GM20000 (cell line): Measurements from ENCODE around the gene PTH1R.

Experiments used
- DNase-seq: peaks from one replicate; pipeline ENCODE4 v3.0.0; 2012; ENCODE audit warnings: low spot score
- TF ChIP-seq, protein P1 (sequence below): IDR thresholded peaks from 2 replicates; pipeline ENCODE4 v1.5.1; 2012; ENCODE audit warnings: mild to moderate bottlenecking, control low read depth; ENCODE audit errors: extremely low read depth, missing control alignments

Gene PTH1R

DNA sequence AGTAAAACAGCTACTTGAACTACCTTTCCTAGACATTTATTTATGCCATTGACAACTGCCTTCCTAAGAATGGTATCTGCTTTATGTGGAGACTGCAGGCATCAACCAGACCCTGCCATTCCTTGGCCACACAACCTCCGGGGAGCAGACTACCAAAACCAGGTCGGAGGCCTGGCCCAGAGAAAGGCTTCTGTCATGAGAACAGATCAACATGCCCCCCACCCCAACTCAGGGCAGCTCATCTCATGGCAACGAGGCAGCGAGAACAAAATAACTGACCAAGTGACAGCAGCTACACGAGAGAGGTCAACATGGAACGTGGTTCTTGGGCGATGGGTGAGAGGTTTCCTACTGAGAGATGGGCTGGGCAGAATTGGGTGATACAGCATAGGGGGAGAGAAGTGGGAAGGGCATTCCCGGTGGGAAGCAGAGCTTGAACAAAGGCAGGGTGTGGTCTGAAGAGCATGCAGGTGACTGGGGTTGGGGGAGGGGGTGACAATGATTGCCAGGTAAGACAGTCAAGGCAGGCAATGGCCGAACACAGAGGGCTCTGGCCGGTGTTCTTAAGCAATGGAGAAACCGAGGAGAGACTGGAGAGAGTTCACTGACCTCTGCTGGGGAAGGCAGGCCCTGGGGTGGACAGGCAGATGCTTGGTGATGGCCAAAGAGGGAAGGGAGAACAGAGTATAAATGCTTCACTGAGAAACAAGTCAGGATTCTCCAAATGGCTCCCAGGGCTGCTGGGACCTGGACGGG, 65.1 kb downstream of the PTH1R start:
- TF ChIP-seq, protein P1, sequence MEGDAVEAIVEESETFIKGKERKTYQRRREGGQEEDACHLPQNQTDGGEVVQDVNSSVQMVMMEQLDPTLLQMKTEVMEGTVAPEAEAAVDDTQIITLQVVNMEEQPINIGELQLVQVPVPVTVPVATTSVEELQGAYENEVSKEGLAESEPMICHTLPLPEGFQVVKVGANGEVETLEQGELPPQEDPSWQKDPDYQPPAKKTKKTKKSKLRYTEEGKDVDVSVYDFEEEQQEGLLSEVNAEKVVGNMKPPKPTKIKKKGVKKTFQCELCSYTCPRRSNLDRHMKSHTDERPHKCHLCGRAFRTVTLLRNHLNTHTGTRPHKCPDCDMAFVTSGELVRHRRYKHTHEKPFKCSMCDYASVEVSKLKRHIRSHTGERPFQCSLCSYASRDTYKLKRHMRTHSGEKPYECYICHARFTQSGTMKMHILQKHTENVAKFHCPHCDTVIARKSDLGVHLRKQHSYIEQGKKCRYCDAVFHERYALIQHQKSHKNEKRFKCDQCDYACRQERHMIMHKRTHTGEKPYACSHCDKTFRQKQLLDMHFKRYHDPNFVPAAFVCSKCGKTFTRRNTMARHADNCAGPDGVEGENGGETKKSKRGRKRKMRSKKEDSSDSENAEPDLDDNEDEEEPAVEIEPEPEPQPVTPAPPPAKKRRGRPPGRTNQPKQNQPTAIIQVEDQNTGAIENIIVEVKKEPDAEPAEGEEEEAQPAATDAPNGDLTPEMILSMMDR, result no peak

DNA sequence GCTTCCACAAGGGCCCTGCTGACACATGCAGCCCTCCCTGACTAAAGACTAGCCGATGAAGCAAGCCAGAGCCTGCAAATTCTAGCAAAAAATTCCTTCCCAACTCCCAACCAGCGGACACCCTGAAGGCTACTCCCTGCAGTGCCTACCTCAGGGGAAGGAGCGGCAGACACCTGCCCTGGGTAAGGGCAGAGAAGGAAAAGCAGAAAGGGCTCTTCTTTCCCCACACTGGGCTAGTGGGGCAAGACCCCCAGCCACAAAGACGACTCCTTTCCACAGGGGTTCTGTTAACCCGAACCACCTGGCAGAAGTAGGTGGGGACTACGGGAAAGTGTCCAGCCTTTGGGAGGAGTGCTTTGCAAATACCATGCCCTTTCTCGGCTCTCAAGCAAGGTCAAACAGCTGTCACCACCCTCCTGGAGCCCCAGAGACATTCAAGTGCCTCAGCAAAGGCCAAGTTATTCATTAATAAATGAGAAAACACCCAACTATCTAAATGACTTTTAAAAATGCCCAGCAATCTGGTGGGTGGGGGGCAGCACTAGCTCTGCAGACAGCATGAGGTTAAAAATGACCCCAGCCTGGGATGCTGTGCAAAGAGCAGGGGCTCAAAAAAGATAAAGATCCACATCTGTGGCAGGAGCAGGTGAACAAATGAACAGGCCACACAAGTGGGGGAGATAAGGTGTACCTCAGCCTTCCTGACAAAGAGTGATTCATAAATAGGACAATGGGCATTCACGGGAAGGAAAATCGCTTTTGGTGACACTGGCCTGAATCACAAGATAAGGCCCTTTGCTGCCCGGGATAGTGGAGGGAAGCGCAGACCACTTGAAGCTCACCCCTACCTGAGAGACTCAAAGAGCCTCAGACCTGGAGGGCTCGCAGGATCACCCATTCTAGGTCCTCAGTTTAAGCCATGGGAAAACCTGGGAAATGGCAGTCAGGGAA, 66.0 kb downstream of the PTH1R start:
- TF ChIP-seq, protein P1, result no peak
- DNase-seq, result no peak

More for the DNA sequence above, 65.1 kb downstream of the PTH1R start:
- no peak for DNase-seq

DNA sequence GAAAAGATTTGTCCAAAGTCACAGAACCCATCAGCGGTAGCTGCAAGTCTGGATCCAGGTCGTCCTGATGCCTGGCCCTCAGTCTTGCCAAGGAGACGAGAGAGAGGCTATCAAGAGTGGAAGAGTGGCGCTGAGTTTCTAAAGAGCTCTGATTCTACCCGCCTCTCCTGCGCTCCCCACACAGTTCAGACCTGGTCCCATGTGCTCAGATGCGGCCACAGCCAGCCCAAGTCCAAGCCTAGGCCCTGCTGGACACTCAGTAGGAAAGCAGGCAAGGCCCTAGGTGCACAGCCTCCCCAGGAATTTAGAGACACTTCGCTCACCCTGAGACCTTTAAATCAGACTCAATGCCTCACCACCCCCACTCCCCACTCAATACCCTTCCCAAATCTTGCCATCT, 66.7 kb downstream of the PTH1R start:
- DNase-seq, result no peak
- TF ChIP-seq, protein P1, result no peak

DNA sequence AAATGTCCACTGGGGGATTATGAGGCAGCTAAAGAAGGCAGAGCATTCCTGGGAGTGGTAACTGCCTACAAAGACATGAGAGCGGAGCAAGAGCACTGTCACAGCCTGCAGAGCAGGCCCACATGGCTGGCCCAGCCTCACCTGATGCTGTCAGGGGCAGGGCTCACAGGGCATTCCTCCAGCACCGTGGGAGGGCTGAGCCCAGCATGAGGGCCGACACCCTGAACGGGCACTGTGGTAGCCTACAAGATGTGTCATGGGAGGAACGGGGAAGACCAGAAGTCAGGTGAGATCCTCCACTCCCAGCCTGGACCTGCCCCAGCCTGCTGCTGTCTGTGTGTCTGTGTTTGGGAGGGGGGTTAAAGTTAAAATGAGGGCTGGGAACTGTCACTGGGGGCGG, 68.9 kb downstream of the PTH1R start:
- TF ChIP-seq, protein P1, result no peak
- no peak for DNase-seq

DNA sequence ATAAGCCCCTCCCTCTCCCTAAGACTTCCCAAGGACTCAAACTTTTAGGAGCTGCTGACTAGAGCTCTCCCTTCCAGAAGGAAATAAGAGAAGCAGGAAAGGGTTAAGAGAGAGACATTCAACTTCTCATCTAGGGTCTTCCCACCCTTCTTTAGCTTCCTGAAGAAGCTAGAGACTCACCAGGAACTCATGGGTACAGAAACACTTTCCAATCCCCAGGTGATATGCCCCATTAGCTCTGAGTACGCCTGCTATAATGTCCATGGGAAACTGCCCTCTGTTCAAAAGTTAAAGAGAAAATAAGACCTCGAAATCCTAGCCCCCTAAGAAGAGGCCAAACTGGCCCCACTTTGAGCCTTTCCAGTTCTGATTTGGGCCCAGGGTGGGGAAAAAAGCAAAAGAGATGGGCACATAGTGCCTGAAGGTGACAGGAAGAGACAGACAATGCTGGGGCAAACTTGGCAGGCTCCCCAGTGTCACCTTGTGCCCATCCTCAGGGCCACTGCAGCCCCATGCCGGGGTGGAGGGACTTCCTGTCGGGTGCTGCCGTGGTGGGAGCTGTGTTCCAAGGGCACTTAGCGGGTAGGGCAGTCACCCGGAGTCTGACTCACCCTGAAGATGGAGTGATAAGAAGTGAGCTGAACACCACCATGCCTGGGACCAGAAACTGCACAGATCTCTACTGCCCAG, 69.5 kb downstream of the PTH1R start:
- no peak for DNase-seq
- TF ChIP-seq, protein P1, result no peak

DNA sequence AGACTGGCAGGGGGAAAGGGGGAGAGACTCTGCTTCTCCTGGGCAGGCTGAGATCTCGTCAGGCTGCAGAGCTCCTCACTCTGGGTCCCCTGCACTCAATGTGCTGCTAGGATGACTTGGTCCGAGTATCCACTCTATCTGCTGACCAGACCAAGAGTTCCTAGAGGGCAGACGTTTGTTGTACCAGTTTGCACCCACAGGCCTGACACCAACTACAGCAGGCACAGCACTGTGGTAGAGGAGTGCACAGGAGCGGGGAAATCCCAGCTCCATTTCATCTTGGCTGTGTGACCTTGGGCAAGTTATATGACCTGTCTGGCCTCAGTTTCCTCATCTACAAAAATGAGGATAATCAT, 70.0 kb downstream of the PTH1R start:
- TF ChIP-seq, protein P1, result no peak
- DNase-seq, result no peak
